Ecto neural progenitor cell (in vitro differentiated cells): ENCODE measurements around the gene GNAI1.

Experiments
- DNase-seq: peaks from one replicate; pipeline ENCODE4 v3.0.0-alpha.2; 2018; ENCODE audit warnings: low spot score

Gene GNAI1

DNA sequence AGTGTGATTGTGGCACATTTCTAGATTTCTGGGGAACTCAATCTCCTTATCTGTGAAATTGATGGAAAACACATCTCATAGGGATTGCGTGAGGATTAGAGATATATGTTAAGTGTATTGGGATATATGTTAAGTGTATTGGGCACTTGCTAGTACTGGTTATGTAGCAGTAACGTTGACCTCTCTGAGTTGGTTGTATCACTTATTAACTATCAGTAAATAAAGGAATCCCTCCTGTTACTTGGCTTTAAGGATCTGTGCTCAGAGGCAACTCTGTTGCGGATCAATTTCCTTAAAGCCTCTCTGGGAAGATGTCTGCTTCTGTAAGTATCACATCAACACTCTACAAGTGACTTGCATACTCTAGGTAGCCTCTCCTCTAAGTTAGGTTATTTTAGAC lies 25.2 kb downstream of the GNAI1 start:
- no peak for DNase-seq

DNA sequence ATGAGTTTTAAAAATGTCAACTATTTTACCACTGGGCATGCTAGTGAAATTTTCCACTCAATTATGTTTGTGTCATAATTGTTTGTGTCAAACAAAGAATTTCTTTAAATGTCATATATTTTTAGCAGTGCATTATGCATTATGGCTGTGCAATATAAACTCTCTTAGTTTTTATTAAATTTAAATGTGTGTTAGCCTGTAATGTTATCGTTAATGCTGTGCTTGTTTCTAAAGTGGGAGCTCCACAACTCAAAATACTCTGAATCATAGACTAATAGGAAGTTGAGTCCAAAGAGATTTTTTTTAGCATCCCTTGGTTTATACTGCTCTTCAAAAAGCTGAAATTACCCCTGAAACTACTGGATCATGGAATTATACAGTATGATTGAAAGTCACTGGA lies 26.8 kb downstream of the GNAI1 start:
- no peak for DNase-seq

DNA sequence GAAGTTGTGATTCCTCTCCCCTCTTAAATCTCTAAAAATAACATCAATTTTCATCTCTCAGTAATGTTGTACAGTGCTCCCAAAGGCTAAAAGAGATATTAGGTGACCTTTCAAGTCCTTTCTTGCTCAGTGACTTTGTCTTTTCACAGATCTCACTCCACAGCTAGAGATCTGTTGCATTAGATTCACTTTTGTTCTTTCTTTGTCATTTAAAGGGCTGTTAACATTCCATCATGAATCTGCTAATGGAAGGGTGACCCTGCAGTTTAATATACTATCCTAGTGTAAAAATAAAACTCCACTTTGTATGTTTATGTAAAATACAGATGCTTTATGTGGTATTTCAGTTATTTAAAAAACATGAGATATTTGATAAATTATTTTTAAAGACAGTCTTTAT lies 30.5 kb downstream of the GNAI1 start:
- DNase-seq = no peak

DNA sequence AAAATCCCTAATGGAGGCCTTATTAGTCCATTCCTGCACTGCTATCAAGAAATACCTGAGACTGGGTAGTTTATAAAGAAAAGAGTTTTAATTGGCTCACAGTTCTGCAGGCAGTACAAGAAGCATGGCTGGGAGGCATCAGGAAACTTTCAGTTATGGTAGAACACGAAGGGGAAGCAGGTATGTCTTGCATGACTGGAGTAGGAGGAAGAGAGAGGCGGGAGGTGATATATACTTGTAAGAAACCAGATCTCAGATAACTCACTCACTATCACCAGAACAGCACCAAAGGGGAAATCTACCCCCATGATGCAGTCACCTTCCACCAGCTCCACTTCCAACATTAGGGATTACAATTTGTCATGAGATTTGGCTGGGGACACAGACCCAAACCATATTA lies 35.8 kb downstream of the GNAI1 start:
- DNase-seq = no peak

DNA sequence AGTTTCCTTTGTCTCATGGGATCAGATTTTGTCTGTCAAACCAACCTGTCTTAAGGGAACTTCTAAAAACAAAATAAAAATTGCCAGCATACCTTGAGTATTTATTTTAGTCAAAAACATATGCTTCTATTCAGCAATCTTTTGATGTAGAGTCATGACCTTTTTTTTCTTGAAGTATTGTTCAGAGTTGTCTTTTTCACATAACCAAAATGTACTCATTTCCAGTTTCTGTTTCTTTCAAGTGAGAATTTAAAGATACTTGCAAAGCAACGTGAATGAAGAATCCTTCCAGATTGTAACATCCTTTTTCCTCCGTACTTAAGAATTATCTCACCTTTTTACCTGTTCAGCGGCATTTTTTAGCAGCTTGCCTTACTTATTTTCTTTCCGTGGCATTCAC lies 37.8 kb downstream of the GNAI1 start:
- no peak for DNase-seq

DNA sequence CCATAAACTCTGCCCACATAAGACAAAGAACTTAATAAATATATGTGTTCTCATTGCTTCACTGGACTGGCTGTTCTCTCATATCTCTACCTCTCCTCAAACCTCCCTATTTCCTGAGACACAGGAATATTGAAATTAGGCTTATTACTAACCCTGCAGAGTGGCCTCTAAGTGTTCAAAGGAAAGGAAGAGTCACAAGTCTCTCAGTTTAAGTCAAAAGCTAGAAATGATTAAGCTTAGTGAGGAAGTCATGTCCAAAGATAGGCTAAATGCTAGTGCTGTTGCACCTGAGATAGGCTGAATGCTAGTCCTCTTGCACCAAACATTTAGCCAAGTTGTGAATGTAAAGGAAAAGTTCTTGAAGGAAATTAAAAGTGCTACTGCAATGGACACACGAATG lies 41.1 kb downstream of the GNAI1 start:
- DNase-seq = no peak

DNA sequence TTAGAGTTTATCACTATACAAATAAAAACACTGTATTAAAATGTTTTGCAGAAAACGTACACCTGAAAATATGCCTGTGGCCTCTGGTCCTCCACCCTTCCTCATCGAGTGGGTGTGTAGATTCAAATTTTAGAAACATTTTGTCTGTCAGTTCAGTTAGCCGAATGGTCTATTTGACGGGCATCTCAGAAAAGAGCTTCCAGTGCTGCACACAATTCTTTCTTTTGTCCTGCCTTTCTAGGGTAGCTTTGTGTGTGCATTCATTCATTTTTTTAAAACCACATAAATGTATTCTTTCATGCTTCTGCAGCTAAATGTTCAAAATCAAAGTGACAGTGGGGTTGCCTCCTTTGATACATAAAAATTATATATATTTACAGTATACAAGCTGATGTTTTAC lies 46.8 kb downstream of the GNAI1 start:
- DNase-seq = no peak

DNA sequence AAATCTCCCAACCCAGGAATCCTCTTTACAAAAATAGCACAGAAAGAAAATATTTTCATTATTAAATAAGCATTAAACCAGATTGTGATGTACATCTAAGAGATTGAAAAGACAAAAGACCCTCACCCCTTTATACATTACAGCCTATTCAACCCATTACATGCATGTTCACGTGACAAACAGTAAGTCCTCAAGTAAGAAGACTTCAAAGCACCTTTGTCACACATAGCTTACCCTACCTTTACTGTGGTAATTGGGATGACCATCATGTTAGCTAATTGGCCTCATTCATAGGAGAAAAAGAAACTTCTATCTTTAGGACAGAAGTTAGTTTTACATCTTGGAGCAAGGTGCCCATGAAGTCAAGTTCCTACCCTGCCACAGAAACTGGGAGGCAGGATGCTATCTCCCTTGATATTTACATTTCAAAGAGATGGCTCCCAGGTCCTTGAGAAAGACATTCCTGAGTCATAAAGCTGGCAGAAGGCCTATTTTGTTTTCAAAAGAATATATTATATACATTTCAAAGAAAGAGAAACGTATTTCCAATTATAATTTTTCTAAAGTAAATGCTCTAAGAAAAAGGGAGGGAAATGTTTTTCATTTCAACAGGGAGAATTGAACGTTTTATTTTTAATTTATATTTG lies 48.1 kb downstream of the GNAI1 start:
- DNase-seq = no peak

DNA sequence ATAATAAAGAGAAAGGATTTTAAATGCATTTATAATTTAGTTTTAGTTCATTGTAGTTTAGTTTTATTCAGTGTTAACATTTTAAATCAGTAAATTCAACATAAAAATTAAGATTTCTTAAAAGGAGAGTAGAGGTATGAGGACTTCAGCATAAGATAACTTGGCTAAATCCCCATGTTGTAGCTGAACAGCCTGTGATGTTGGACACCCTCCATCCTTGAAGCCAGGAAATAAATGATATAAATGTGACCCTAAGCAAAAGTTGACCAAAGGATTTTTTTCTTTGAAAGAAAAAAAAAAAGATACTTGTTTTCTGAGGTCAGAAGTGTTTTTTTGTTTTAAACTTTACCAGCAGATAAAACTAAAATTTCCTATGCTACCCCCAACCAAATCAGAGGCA lies 48.7 kb downstream of the GNAI1 start:
- no peak for DNase-seq

DNA sequence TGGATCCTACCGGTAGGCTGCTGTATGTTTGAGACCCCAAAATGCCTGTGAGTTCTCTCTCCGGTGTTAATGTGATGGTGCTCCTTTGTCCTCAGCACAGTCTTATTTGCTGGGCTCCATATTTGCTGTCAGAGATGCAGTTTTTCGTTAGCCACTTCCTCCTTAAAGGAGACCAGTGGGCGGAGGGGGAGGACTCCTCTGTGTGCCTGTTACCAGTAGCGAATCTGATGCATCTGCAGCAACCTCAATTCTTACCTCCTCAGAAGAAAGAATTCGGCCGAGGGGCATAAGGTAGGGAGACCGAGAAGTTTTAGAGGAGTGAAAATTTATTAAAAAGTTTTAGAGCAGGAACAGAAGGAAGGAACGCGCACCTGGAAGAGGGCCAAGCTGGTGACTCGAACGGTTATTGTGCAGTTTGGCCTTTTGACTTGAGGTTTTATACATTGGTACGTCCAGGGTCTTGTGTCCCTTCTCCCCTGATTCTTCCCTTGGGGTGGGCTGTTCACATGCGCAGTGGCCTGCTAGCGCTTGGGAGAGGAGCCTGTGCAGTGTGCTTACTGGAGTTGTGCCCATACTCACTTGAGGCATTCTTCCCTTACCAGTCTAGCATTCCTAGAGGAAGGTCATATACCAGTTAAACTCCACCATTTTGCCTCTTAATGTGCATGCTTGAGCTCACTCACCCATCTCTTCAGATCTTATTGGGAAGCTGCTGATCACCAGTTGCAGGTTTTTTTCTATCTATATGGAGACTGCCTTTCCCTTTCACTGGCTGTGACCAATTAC lies 49.5 kb downstream of the GNAI1 start:
- DNase-seq = no peak

DNA sequence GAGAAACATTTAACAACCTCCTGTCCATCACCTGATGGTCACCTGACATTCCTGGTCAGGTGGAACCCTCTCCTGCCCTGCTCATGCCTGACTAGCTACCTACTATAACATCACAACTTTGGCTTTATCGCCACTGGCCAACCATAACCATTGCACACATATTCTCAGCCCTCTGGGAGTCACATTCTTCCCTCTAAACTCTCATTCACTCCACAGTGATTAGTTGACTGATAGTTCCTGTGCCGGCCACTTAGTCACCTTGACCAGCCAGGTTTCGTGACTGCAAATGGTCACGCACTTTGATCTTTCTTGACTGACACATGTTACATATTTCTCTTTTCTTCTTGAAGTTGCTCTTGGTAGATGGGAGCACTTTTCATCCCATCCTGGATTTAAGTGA lies 50.1 kb downstream of the GNAI1 start:
- no peak for DNase-seq

DNA sequence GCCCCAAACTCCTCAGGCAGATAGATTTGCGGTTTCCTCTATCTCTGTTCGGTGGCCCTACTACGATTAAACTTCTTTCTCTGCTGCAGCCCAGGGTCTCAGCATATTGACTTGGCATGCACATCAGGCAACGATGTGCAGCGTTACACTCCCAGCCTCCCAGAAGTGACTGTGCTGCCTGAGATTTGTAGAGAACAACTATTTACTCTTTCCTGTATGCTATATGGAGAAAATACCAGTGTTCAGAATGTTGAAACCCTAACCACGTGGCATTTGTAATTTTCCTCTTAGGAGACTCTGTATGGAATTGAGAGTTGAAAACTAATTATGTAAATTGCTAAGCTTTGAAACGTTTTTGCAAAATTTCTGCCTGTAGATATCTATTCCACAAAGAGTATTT lies 50.9 kb downstream of the GNAI1 start:
- DNase-seq = no peak

DNA sequence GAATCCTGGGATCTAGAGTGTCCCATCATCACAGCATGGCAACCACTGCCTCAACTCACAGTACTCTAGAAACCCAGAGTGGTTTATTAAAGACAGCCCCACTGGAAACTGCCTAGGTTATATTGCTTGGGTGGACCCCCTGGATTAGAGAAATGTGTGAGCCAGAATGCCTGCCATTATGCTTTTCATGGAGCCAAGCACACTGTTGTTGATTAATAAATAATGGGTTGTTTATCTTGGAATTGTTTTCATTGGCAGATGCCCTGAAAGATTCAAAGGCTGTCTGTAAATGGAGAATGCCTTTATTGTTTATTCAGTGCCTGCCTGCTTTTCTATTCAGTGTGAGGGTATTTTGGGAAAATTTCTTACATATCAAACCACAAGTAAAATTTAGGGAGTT lies 52.1 kb downstream of the GNAI1 start:
- DNase-seq = no peak

DNA sequence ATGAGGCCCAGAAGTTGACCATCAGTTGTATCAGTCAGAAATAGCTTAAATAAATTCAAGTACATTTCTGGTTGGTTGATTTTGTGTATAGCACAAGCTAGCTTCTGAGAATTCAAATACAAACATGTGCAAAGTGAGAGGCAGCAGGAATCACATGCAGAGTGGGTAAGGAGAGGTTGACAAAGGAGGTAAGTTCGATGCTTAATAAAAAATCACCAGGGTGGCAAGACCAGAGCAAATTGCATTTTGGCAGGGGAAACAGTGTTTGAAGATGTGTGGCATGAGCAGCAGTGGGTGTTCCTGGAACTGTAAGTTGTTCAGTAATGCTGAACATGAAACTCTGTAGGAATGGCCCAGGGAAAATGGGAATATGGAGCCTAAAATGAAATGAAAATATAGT lies 52.6 kb downstream of the GNAI1 start:
- DNase-seq = no peak

DNA sequence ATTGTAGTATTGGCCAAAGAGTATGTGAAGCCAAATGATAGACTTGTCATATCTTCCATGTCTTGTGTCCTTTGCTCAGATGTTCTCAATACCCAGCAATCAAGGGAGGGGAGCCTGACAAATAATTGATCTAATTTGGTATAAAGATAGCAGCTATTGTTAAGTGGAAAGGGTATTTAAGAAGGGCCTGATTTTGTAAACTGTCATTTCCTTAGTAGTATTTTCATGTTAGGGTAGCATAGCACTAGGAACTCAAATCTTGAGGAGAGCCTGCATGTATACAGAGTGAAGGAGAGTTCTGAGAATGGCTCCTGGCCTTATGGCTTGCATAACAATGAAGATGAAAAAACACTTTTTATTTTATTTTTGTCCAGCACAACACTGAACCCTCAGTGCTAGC lies 53.1 kb downstream of the GNAI1 start:
- DNase-seq = no peak

DNA sequence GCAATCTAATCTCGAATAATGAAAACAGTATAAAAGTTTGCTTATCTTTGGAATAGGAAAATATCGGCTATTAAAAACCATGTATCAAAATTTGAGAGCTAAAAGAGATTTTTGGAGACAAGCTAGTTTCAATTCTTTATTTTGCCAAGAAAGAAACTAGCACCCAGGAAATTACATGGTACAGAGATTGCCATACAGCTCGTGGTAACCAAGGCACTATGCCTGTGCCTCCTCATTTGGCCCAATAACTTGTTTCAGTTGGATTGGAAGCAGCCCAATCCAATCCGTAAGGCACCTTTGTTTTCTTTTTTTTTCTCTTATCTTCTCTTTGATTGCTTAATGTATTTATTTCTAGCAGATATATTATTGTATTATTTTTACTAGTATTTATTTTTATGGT lies 55.0 kb downstream of the GNAI1 start:
- no peak for DNase-seq

DNA sequence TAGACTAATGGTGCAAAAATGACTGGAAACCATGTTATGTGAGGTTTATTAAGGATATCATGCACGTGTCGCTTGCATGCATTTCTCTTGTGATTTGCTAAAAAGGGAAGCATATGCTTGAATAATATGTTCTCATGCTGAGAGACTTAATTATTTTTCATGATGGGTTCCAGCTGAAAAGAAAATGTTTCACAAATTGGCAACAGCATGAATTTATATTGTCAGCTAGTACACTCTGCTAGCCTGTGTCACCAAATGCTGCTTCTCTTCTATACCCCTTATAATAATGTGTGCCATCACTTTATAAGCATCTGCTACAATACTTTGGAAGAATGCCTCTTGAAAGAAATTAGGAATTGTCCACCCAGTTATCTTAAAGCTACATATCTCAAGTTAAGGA lies 63.0 kb downstream of the GNAI1 start:
- DNase-seq = no peak

DNA sequence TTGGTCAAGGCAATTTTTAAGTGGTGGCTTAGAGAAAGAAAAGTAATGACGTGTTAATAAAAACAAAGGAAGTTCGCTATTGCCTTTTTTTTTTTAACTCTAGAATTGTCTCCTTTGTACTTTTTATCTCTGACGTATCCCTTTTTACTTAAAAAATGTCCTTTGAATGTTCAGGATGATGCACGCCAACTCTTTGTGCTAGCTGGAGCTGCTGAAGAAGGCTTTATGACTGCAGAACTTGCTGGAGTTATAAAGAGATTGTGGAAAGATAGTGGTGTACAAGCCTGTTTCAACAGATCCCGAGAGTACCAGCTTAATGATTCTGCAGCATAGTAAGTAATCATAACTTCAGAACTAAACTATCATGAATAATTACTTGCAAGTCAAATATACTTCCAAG lies 64.4 kb downstream of the GNAI1 start:
- no peak for DNase-seq

DNA sequence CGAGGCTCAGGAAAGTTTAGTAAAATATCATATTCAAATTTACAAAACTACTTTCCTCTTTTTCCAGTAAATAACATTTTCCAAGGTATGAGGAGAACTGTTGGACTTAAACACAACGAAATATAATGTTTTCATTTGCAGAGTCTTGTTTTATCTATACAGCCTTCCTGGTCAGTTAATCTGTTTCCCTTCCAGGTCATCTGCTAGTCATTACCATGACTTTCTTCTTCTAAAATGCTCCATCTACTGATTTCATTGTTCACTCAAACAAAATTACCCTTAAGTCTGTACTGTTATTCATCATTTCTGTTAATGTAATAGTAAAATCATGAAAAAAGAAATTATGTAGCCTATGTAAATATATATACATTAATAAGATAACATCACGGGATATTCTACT lies 69.8 kb downstream of the GNAI1 start:
- no peak for DNase-seq

DNA sequence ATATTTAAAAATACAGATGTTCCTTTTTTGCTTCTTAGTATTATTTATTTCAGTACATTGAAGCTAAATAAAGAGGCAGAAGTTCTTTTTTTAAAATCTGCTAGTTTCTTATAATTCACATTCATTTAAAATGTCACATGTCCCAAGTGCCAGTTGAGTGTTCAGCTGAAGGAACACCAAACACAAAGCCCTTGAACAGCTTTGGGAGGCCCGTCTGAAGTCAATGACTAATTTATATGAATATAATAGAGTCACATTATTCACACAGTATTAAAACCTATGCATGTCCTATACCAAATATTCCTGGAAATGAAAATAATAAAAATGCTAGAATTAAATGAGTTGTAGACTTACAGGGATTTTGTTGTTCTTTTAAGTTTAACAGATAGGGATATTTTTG lies 70.3 kb downstream of the GNAI1 start:
- no peak for DNase-seq

DNA sequence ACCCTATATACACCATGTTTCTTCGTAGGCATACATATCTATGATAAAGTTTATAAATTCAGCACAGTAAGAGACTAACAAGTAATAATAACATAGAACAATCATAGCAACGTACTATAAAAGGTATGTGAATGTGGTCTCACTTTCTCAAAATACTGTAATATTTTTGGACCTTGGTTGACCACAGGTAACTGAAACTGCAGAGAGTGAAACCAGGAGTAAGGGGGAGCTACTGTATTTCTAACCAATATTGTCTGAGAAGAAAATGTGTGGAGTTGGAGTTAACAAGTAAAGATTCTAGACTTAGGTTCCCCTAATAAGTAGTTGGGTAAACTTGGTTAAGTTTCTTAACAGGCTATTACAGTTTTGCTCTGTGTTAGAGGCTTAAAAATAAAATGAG lies 72.1 kb downstream of the GNAI1 start:
- DNase-seq = no peak

DNA sequence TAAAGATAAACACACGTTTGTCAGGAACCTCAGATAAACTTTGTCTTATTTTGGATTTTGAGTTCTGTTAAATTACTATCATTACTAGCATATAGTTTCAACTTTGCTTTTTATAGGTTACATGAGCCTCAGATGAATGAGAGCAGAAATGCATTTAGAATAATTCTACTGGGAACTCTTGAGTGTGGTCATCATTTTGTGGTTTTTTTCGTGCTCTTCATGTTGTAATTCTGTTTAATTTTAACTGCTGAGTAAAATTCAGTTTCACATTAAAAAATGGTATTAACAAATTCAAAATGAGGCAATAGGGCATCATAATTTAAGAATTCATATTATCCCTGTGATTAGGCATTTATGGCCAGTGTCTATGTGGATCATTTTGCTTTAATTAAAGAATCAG lies 72.9 kb downstream of the GNAI1 start:
- DNase-seq = no peak

DNA sequence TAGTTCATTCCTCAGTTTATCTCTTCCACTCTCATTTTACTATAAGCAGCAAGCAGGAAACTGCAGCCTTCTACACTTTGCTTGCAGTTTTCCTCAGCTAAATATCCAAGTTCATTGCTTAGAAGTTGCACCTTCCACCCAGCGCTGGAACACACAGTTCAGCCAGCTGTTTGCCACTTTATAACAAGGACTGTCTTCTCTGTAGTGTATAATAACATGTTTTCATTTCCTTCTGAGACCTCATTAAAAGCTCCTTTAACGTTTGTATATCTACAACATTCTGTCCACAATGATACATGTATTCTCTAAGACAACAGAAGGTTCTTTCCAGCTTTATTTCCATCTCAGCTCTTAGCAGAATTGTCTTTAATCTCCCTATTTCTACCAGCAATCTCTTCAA lies 74.1 kb downstream of the GNAI1 start:
- no peak for DNase-seq

DNA sequence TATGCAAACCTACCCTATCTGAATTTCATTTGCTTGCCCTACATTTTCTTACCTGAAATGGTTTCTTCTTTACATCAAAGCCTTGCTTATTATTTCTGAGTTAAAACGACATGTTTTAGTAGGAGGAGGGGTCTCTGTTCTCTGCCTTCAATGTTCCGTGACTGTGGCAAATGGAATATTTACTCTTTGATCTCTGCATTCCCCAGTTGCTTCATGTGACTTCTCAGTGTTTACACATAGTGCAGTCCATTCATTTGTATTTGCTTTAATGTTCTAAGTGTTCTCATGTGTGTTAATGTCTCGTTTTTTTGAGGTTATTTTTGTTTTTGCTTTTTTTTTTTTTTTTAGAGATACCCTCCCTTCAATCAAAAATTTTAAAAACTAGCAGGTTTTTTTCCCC lies 75.8 kb downstream of the GNAI1 start:
- DNase-seq = no peak
